Measurements from ENCODE around the gene SLC26A5.

The SLC26A5 gene

GRCh38 chr7:103348959-103349358 lies 97.0 kb downstream of the SLC26A5 start:
- peak overlapping the region in 1 of 2 donors; percentile 74 for H3K4me3 ChIP-seq (replicated peaks in 1 of 2; ENCODE audit: low read depth in 2 of 2, low read length in 2 of 2)
- TF ChIP-seq CTCF (IDR thresholded peaks at IDR 0.05; ENCODE audit: low read depth, low read length) = no peak
- no peak for DNase-seq (ENCODE audit: low read depth in 2 of 2)

- peak overlapping the region; percentile 71 to 74 for H3K4me3 ChIP-seq (replicated peaks in 1 of 2; ENCODE audit: low read depth in 2 of 2, low read length in 2 of 2)
- no peak for TF ChIP-seq CTCF (IDR thresholded peaks at IDR 0.05; ENCODE audit: low read depth, low read length)
- DNase-seq (ENCODE audit: low read depth in 2 of 2) = no peak
Observed at GRCh38 chr7:103348452-103348851, 97.6 kb downstream of the SLC26A5 start.

- peak; percentile 94 to 96 for DNase-seq (ENCODE audit: low read depth in 2 of 2)
- H3K4me3 ChIP-seq (replicated peaks in 1 of 2; ENCODE audit: low read depth in 2 of 2, low read length in 2 of 2) = peak within 1 kb of the TSS; percentile 71 to 74
- TF ChIP-seq CTCF (IDR thresholded peaks at IDR 0.05; ENCODE audit: low read depth, low read length) = no peak
Observed at GRCh38 chr7:103347507-103348267, 98.3 kb downstream of the SLC26A5 start, which contains the start of gene PSMC2. Gene PSMC2, plus strand, starts transcription at chr7:103347643. Its CDS starts 69 bp downstream, at chr7:103347712.

DNA sequence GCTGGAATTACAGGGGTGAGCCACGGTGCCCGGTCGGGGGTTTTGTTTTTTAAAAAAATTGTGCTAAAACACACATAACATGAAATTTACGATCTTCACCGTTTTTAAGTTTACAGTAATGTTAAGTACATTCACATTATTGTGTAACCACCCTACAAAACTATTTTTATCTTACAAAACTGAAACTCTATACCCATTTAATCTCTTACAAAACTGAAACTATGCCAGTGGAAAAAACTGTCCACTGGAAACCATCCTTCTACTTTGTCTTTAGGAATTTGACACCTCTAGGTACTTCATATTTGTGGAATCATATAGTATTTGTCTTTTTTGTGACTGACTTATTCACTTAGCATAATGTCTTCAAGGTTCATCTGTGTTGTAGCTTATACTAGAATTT lies 99.6 kb downstream of the SLC26A5 start:
- no peak for TF ChIP-seq CTCF (IDR thresholded peaks at IDR 0.05; ENCODE audit: low read depth, low read length)
- no peak overlapping the region for H3K4me3 ChIP-seq (replicated peaks in 1 of 2; ENCODE audit: low read depth in 2 of 2, low read length in 2 of 2)
- DNase-seq (ENCODE audit: low read depth in 2 of 2) = no peak

DNA sequence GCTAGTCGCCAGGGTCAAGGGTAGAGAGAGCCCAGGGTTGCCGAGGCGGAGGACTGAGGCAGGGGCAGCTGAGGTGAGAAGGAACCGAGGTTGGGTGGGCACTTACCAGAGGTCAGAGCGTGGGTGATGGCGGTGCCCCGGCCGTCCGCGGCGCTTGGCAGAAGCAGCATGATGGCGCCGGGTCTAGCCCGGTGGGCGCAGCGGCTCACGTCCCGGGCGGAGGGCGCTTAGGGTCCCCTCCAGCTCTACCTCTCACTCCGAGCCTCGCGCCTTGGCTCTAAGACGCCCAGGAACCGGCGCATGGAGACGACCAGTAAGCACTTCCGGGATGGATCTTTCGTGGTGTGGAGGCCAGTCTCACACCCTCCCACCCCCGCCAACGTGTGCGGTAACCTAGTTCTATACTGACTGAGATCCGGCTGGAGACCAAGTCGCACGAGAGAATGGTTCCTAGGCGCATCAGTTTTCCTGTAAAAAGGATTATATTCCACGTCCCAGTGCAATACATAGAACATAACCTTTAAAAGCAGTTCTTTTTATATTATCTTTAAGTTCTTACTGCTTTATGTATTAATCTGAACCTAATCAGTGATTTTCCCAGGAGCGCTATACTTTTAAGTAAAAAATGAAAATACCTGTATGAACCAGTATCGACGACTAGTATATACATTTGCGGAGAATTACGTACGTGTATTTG lies 101.4 kb downstream of the SLC26A5 start, which contains the start of gene DNAJC2:
DNAJC2 (minus strand) TSS at position 315 of the 697 bp plus-strand sequence; CDS start at position 170, 145 bp downstream.
- TF ChIP-seq CTCF (IDR thresholded peaks at IDR 0.05; ENCODE audit: low read depth, low read length) = no peak
- H3K4me3 ChIP-seq (replicated peaks in 1 of 2; ENCODE audit: low read depth in 2 of 2, low read length in 2 of 2) = peak within 1 kb of the TSS; percentile 72 to 81
- peak; percentile 95 to 96 for DNase-seq (ENCODE audit: low read depth in 2 of 2)

DNA sequence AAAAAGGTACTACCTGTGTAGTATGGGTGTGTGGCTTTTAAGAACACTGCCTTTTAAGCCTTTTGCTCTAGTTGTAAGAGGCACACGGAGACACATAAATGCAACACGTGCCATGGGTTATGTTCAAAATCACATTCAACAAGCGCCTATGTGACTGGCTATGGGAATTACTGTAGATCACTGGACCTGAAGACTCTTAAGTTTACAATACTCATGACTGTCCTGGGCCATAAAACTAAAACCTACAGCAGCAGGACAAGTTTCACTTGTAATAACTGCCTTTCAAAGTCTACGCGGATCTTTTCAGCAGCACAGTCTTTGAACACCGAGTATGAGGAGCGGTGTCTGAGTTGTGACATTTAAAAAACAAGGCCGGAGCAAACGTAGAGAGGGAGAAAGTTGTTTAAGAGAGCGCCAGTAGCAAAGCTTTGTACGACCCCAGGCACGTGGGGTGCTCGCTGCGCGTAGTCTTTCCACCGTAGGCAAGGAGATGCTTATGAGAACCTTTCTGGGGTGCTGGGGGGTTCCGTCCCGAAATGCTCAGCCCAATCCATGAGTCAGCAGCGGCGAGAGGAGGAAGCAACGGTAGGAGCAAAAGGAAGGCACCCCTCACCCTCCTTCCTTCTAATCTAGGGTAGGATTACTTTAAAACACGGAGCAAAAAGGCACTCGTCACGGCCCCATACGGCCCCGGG lies 102.1 kb downstream of the SLC26A5 start:
- TF ChIP-seq CTCF (IDR thresholded peaks at IDR 0.05; ENCODE audit: low read depth, low read length) = no peak
- H3K4me3 ChIP-seq (replicated peaks in 1 of 2; ENCODE audit: low read depth in 2 of 2, low read length in 2 of 2) = peak overlapping the region; percentile 72 to 81
- DNase-seq (ENCODE audit: low read depth in 2 of 2) = peak; percentile 26 to 44

Measured in cardiac fibroblast (primary cell).